Activated T-cell treated with anti-CD3 and anti-CD28 coated beads, Interleukin-2, amount 50 U/mL, for 4 hours (primary cell): ENCODE data around the gene PLGRKT. TPM values are rescaled to one million over a fixed set of nuclear protein-coding genes. Genes with fewer than 3 reads are reported as not detected.
"Not testable (repeated sequence)": the region's sequence is repeated elsewhere in the genome, so short reads cannot be mapped to it uniquely, and the experiment has no call there.

Experiments used
- ATAC-seq, 2 donors: fragments of 200-7000 bp; cut with Tn5 transposase; one replicate each; pipeline ENCODE4 v1.10.0; 2021
- DNase-seq: peaks from one replicate; pipeline ENCODE4 v3.0.0-alpha.2; 2020
- H3K27me3 Mint-ChIP-seq: one replicate; pipeline ENCODE4 v1.8.0; 2021; ENCODE audit warnings: low read depth, mixed read lengths
- H3K36me3 Mint-ChIP-seq: one replicate; pipeline ENCODE4 v1.8.0; 2022; ENCODE audit warnings: mixed read lengths; ENCODE audit not compliant: insufficient read depth
- H3K4me1 Mint-ChIP-seq: one replicate; pipeline ENCODE4 v1.8.0; 2021; ENCODE audit warnings: low read depth, mixed read lengths
- H3K4me3 Mint-ChIP-seq: one replicate; pipeline ENCODE4 v1.8.0; 2021; ENCODE audit warnings: mild to moderate bottlenecking, moderate library complexity, mixed read lengths
- H3K9me3 Mint-ChIP-seq: one replicate; pipeline ENCODE4 v1.8.0; 2021; ENCODE audit warnings: mixed read lengths
- total RNA-seq, 3 donors: library from RNA; stranded (reverse); gene quantifications; one replicate each; pipeline ENCODE4 v1.2.1, GENCODE V29; 2021

PLGRKT gene
- total RNA-seq, 3 donors from 2014 or later, result 23.7 to 45.3 (median 30.9) TPM

DNA sequence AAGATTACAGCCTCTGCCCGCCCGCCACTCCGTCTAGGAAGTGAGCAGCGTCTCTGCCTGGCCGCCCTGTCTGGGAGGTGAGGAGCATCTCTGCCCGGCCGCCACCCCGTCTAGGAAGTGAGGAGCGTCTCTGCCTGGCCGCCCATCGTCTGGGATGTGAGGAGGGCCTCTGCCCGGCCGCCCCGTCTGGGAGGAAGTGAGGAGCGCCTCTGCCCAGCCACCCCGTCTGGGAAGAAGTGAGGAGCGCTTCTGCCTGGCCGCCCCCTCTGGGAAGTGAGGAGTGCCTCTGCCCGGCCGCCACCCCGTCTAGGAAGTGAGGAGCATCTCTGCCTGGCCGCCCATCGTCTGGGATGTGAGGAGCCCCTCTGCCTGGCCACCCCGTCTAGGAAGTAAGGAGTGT, 4.8 kb downstream of the PLGRKT start:
- ATAC-seq, result not testable (repeated sequence)
- peaks cover 34% of the 10 kb centered on the region for H3K36me3 Mint-ChIP-seq

DNA sequence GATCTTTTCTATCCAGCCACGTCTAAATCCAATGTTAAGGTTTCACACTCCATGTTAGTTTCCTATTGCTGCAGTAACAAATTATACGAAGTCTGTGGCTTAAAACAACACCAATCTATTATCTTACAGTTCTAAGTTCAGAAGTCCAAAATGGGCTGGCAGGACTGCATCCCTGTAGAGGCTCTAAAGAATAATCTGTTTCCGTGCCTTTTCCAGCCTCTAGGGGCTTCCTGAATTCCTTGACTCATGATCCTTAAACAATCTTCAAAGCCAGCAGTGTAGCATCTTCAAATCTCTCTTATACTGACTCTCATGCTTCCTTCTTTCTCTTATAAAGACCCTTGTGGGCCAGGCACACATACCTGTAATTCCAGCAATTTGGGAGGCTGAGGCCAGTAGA, 6.8 kb downstream of the PLGRKT start:
- H3K9me3 Mint-ChIP-seq, result no peaks in the 10 kb centered on the region
- no peak for ATAC-seq
- H3K4me1 Mint-ChIP-seq, result peaks cover 10% of the 10 kb centered on the region
- H3K4me3 Mint-ChIP-seq, result no peak overlapping the region
- DNase-seq, result no peak
- no peaks in the 10 kb centered on the region for H3K27me3 Mint-ChIP-seq
- peaks cover 32% of the 10 kb centered on the region for H3K36me3 Mint-ChIP-seq

More for the DNA sequence above, 4.8 kb downstream of the PLGRKT start:
- DNase-seq, H3K4me3 Mint-ChIP-seq, H3K27me3 Mint-ChIP-seq, H3K9me3 Mint-ChIP-seq: not testable (repeated sequence)
- peaks cover 24% of the 10 kb centered on the region for H3K4me1 Mint-ChIP-seq

DNA sequence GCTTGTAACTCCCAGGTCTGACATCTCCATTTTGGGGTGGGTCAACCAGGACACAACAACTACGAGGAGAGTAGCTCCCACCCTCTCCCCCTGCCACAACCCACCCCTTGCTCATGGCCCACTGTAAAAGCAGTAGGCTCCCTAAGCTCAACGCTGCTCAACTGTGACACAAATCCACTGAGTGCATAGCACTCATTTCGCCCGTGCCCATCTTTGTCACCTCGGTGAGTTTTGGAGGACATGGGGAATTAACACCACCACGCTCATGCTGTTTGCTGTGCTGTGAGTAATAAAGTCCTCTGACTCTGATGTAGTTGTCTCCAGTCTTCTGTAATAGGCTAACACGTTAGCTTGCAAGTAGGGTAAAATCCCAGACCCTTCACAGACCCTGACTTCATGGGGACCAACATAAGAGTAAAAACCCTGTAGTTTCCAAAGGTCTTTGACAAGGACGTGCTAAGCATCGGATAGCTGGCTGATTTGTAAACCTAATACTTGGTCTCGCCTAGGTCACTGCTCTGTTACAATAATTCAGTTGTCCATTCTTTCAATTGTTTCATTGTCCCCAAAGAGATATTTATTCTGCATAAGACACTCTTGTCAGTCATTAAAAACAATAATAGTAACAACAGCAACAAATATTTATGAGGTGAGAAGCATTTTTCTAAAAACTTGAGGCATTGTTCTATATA, 7.7 kb downstream of the PLGRKT start:
- Mint-ChIP-seq H3K9me3 (no peaks in the 10 kb centered on the region), H3K36me3 (peaks cover 24% of the 10 kb centered on the region), H3K4me1 (peaks cover 1% of the 10 kb centered on the region), H3K27me3 (no peaks in the 10 kb centered on the region), H3K4me3 (no peak overlapping the region)
- DNase-seq (no peak), ATAC-seq (no peak)

DNA sequence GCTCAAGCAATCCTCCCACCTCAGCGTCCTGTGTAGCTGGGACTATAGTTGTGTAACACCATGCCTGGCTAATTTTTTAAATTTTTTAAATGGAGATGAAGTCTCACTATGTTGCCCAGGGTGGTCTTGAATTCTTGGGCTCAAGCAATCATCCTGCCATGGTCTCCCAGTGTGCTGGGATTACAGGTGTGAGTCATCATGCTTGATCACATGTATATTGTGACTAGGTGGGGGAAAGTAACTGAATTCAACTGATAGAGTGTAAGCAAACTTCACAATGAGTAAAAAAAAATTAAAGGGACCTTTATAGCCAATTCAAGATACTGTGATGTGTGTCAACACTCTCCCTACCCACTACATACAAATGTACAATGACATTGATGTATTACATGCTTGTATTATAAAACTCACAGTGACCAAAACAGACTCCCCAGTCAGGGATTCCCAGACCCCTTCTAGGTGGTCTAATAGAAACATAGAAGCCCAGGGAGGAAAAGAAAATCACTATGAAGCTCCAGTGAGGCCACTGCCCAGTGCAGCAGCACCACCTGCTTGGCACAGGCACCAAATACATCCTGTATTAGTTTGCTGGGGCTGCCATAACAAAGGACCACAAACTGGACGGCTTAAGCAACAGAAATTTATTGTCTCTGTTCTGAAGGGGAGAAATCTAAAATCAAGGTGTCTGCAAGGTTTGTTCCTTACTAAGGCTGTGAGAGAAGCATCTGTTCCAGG, 8.8 kb downstream of the PLGRKT start:
- peaks cover 20% of the 10 kb centered on the region for H3K36me3 Mint-ChIP-seq
- no peak overlapping the region for H3K4me3 Mint-ChIP-seq
- no peaks in the 10 kb centered on the region for H3K9me3 Mint-ChIP-seq
- no peak for ATAC-seq
- H3K4me1 Mint-ChIP-seq, result no peaks in the 10 kb centered on the region
- no peak for DNase-seq
- H3K27me3 Mint-ChIP-seq, result no peaks in the 10 kb centered on the region

DNA sequence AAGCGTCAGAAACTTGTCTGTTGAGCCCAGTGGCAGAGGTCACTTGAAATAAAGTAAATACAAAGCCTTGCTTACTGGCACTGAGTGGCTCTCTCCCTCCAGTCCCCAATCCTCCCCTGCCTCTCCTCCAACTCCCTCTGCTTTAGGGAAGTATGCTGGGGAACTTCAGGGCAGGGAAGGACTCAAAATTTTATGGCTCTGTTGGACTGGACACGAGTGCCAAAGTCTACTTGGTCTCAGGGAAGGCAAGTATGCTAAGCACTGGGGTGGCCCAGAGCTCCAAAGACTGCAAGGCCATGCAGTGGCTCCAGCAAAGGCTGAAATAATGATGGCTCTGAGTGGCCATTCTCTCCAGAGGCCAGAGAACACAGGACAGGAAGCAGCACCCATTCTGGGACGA, 9.6 kb downstream of the PLGRKT start:
- no peak for DNase-seq
- no peak for ATAC-seq
- Mint-ChIP-seq H3K9me3 (no peaks in the 10 kb centered on the region), H3K36me3 (peaks cover 19% of the 10 kb centered on the region), H3K27me3 (no peaks in the 10 kb centered on the region), H3K4me1 (no peaks in the 10 kb centered on the region), H3K4me3 (no peak overlapping the region)

DNA sequence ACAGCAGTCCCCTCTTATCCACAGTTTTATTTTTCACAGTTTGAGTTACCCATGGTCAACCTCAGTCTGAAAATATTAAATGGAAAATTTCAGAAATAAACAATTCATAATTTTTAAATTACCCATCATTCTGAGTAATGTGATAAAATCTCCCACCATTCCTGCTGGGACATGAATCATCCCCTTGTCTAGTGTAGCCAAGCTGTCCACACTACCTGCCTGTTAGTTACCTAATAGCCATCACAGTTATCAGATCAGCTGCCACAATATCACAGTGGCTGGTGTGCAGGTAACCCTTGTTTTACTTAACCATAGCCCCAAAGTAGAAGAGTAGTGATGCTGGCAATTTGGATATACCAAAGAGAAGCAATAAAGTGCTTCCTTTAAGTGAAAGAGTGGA, 10.7 kb downstream of the PLGRKT start:
- no peak overlapping the region for H3K4me3 Mint-ChIP-seq
- no peaks in the 10 kb centered on the region for H3K4me1 Mint-ChIP-seq
- ATAC-seq (no peak), DNase-seq (no peak)
- no peaks in the 10 kb centered on the region for H3K27me3 Mint-ChIP-seq
- peaks cover 14% of the 10 kb centered on the region for H3K36me3 Mint-ChIP-seq
- H3K9me3 Mint-ChIP-seq, result no peaks in the 10 kb centered on the region

DNA sequence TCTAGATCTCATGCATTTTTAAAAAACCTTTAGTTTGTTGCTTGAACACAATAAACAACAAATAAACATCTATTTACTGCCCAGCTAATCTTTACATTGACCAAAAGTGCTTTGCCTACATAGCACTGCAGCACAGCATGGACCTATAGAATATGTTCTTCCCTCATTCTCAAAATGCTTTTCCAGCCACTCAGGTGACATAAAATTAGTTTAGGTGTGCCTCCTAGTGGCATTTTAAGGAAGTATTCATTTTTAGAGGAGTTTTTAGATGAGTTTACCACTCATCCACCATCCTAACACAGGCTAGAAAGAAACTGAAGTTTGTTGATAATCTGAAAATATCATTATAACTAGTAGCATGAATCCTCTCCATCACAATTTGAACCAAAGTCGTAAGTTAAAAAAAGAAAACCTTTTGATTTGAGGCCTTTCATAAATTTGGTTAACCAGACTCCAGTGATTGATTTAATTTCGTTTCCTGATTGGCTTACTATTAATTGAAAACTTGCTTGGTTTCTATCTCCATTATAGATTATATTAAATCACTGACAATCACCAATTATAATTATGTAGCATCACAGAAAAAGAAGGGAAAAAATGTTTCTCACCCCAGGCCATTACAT, 12.6 kb downstream of the PLGRKT start:
- H3K4me3 Mint-ChIP-seq, result no peak overlapping the region
- ATAC-seq (peak; percentile 65), DNase-seq (no peak)
- H3K4me1 Mint-ChIP-seq, result peaks cover 3% of the 10 kb centered on the region
- H3K27me3 Mint-ChIP-seq, result no peaks in the 10 kb centered on the region
- H3K36me3 Mint-ChIP-seq, result peaks cover 9% of the 10 kb centered on the region
- no peaks in the 10 kb centered on the region for H3K9me3 Mint-ChIP-seq

DNA sequence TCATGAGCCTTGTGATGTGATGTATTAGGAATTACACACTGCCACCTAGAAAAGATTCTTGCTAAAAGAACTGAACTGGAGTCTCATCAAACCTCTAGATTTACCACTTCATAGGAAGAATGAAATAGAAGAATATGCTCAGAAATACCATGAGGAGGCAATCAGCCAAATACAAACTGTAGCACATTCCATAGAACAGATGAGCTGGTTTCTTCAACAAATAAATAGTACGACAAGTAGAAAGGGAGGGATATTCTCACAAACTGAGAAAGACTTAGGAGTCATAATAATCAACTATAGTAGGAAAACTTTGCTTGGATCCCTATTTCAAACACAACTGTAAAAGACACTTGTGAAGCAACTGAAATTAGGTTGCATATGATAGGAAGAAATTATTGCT, 15.4 kb downstream of the PLGRKT start:
- Mint-ChIP-seq H3K4me3 (no peak overlapping the region), H3K9me3 (no peaks in the 10 kb centered on the region), H3K36me3 (peaks cover 25% of the 10 kb centered on the region), H3K27me3 (no peaks in the 10 kb centered on the region), H3K4me1 (peaks cover 4% of the 10 kb centered on the region)
- ATAC-seq (no peak), DNase-seq (no peak)

DNA sequence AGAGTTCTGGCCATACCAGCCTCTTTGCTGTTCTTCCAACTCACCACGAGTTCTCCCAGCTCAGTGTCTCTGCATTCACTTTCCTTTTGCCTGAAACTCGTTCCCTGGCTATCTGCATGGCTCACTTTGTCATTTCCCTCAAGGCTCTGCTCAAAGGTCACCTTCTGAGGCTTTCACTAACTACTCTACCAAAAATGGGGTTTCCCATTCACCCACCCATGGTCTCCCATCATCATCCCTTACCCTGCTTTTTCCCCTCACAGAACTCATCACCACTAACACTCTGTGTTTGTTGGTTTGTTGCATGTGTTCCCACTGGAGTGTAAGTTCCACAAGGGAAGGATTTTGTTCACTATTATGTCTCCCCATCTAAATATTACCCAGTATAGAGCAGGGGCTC, 16.6 kb downstream of the PLGRKT start:
- ATAC-seq (no peak), DNase-seq (no peak)
- no peak overlapping the region for H3K4me3 Mint-ChIP-seq

DNA sequence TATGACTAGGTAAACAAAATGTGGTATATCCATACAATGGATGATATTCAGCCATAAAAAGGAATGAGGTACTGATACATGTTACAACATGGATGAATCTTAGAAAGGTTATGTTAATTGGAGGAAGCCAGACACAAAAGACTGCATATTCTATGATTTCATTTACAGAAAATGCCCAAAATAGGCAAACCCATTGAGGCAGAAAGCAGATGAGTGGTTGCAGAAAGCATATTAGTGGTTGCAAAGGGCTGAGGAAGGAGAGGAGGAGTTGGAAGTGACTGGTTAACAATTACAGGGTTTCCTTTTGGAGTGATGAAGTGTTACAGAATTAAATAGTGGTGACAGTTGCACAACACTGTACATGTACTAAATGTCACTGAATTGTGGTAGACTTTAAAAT, 17.7 kb downstream of the PLGRKT start:
- peaks cover 4% of the 10 kb centered on the region for H3K4me1 Mint-ChIP-seq
- H3K36me3 Mint-ChIP-seq, result peaks cover 32% of the 10 kb centered on the region
- H3K9me3 Mint-ChIP-seq, result no peaks in the 10 kb centered on the region
- no peak for ATAC-seq
- H3K4me3 Mint-ChIP-seq, result no peak overlapping the region
- H3K27me3 Mint-ChIP-seq, result no peaks in the 10 kb centered on the region
- DNase-seq, result no peak

More for the DNA sequence above, 16.6 kb downstream of the PLGRKT start:
- Mint-ChIP-seq H3K9me3 (no peaks in the 10 kb centered on the region), H3K4me1 (peaks cover 4% of the 10 kb centered on the region), H3K36me3 (peaks cover 25% of the 10 kb centered on the region), H3K27me3 (no peaks in the 10 kb centered on the region)

DNA sequence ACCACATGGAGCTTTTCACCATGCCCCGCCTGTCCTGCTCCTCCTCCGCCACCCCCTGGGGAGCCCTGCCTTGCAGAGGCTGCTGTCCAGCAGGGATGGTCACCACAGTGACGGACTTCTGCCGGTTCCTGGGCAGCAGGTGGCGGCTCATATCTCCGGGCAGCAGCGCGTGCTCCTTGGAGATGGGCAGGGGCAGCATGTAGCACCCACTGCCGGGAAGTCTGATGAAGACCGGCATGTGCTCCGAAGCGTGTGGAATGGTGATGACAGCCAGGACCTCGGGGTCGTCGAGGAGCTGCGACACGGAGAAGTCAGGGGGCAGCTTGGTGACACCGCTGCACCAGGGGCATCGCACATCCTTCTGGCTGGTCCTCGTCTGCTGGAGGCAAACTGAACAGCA, 19.2 kb downstream of the PLGRKT start:
- peaks cover 4% of the 10 kb centered on the region for H3K4me1 Mint-ChIP-seq
- no peak for ATAC-seq

DNA sequence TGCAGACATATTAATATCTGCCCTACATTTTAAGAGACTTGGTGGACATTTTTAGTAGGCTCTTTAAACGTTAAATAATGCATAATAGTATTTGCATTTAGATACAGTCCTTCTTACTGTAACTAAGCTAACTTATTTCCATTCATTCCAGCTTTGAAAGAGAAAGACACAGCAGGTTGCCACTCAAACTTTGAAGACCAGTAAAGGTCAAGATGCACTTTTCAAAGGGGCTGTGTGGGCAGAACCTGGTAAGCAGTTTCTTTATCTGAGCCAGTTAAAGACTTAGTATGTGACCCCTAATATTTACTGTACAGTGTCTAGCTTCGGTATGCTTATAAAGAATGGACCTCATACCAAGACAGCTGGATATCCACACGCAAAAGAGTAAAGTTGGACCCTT, 20.8 kb downstream of the PLGRKT start:
- Mint-ChIP-seq H3K4me3 (no peak overlapping the region), H3K27me3 (no peaks in the 10 kb centered on the region), H3K4me1 (peaks cover 4% of the 10 kb centered on the region), H3K9me3 (peaks cover 12% of the 10 kb centered on the region), H3K36me3 (peaks cover 53% of the 10 kb centered on the region)
- ATAC-seq, result no peak
- DNase-seq, result no peak

More for the DNA sequence above, 19.2 kb downstream of the PLGRKT start:
- H3K27me3 Mint-ChIP-seq, result no peaks in the 10 kb centered on the region
- no peak overlapping the region for H3K4me3 Mint-ChIP-seq
- no peak for DNase-seq
- peaks cover 9% of the 10 kb centered on the region for H3K9me3 Mint-ChIP-seq
- H3K36me3 Mint-ChIP-seq, result peaks cover 44% of the 10 kb centered on the region

DNA sequence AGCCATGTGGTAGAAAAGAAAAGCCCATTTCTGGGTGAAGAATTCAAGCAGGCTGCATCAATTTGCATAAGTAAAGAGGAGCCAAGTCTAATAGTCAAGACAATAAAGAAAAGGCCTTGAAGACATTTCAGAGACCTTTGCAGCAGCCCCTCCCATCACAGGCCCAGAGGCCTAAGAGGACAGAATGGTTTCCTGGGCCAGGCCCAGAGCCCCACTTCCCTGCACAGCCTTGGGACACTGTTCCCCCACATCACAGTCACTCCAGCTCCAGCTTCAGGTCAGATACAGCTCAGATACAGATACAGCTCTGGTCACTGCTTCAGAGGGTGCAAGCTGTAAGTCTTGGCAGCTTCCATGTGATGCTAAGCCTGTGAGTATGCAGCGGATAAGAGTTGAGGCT, 29.1 kb downstream of the PLGRKT start:
- H3K4me1 Mint-ChIP-seq, result peaks cover 13% of the 10 kb centered on the region
- no peaks in the 10 kb centered on the region for H3K27me3 Mint-ChIP-seq
- ATAC-seq (no peak), DNase-seq (no peak)
- no peak overlapping the region for H3K4me3 Mint-ChIP-seq
- H3K9me3 Mint-ChIP-seq, result peaks cover 31% of the 10 kb centered on the region
- peaks cover 34% of the 10 kb centered on the region for H3K36me3 Mint-ChIP-seq

DNA sequence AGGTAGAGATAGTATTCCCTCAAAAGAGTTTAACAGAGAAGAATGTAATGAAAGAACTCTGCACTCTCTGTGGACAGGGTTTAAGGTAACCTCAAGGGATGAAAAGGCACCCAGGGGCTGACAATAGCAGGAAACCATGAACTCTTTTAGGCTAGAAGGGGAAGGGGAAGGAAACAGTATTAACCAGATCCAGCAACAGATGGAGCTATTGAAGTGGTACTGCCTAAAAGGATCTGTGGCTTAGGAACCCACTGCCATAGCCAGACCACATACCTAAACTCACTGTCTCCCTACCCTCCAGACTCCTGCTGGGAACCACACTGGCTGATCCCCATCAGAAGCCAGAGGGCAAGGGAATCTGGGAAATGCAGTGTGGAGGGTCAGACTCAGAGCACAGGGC, 35.5 kb downstream of the PLGRKT start:
- no peak for DNase-seq
- Mint-ChIP-seq H3K4me3 (no peak overlapping the region), H3K36me3 (peaks cover 18% of the 10 kb centered on the region), H3K9me3 (peaks cover 14% of the 10 kb centered on the region), H3K4me1 (peaks cover 27% of the 10 kb centered on the region), H3K27me3 (no peaks in the 10 kb centered on the region)
- no peak for ATAC-seq

DNA sequence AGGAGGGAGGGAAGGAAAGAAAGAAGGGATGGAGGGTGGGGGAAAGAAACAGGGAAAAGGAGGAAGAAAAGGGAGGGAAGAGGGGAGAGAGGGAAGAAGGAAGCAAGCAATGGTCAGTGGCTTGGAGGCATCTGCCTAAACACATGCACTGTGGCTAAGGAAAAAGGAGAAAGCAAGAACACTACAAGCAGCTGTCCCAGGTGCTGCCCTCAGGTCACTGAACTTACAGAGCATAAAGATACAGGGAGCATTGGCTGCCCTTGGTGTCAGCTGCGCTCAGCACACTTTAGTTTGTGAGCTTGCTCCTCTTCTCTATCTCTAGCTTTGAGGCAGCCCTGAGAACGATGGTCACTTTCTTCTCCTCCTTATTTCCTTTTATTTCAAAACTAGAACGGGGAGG, 40.2 kb downstream of the PLGRKT start:
- H3K4me3 Mint-ChIP-seq, ATAC-seq, H3K27me3 Mint-ChIP-seq, H3K4me1 Mint-ChIP-seq, H3K9me3 Mint-ChIP-seq, DNase-seq, H3K36me3 Mint-ChIP-seq: not testable (repeated sequence)
